ENCODE measurements around the gene CFAP54. TPM values are rescaled to one million over a fixed set of nuclear protein-coding genes. Genes with fewer than 3 reads are reported as not detected.

CFAP54 gene
- polyA plus RNA-seq, 4 donors, result 0.10 to 0.31 TPM; not detected in 2

Other genes starting within 250 kb of the CFAP54 start
- 10 to 100 TPM in 1 of 4 donors, 1 to 10 TPM in 3; 7.6 to 29.8 (median 8.4) TPM for gene CDK17, start 89.1 kb upstream of the CFAP54 start, polyA plus RNA-seq

Data from small intestine (tissue), 4 donors.